Left lung (tissue), 10 donors: ENCODE data around the gene BABAM1. TPM values are rescaled to one million over a fixed set of nuclear protein-coding genes. Genes with fewer than 3 reads are reported as not detected.

Experiments used
- ATAC-seq: fragments of 200-7000 bp; cut with Tn5 transposase; one replicate; pipeline ENCODE4 v1.9.1; 2020; ENCODE audit warnings: moderate library complexity
- DNase-seq, 4 donors: peaks; one replicate each; pipeline ENCODE4 v3.0.0-alpha.2; 2013 to 2020
- H3K27ac ChIP-seq, 2 donors: fragments of 200-600 bp; sonication (generic) in 1 of 2; one replicate each; pipeline versions ENCODE4 v1.5.0 to v1.8.0; 2020 to 2021
- H3K27me3 ChIP-seq, 2 donors: fragments of 200-600 bp; sonication (generic) in 1 of 2; one replicate each; pipeline versions ENCODE4 v1.5.0 to v1.8.0; 2020 to 2021
- H3K36me3 ChIP-seq, 2 donors: fragments of 200-600 bp; sonication (generic) in 1 of 2; one replicate each; pipeline versions ENCODE4 v1.5.0 to v1.8.0; 2020 to 2021
- H3K4me1 ChIP-seq, 2 donors: fragments of 200-600 bp; one replicate each; pipeline ENCODE4 v1.8.0; 2021
- H3K4me3 ChIP-seq, 2 donors: fragments of 200-600 bp; sonication (generic) in 1 of 2; one replicate each; pipeline versions ENCODE4 v1.5.0 to v1.8.0; 2020 to 2021; ENCODE audit warnings: mild to moderate bottlenecking in 1 of 2
- H3K9me3 ChIP-seq, 2 donors: fragments of 200-600 bp; sonication (generic) in 1 of 2; one replicate each; pipeline versions ENCODE4 v1.5.0 to v1.8.0; 2020 to 2021
- CTCF ChIP-seq, 2 donors: fragments of 200-600 bp; sonication (generic) in 1 of 2; IDR thresholded peaks; one replicate each; pipeline versions ENCODE4 v1.5.0 to v1.8.0; 2021; ENCODE audit warnings: antibody characterized with exemption in 2 of 2
- intact Hi-C, 2 donors: fragments of 100-400 bp; cut with DNase I; formaldehyde crosslinking; loops; one replicate each; pipeline versions ENCODE4 v1.11.2 to v1.14.2; 2022
- polyA plus RNA-seq, 6 donors: library from polyadenylated mRNA; unstranded; fragments of 120-200 nt; gene quantifications; one replicate each; pipeline ENCODE4 v1.2.1, GENCODE V29; 2013; ENCODE audit not compliant: insufficient read length in 6 of 6
- total RNA-seq, 2 donors: library from RNA; stranded (reverse); fragmentation: NEBNext Ultra II Directional; extraction: Animal tissue kit (Norgen Biotek cat#: 25700); gene quantifications; one replicate each; pipeline ENCODE4 v1.2.1, GENCODE V29; 2021
- donor health status: DM: no; HTN: yes; CAD: no.
- donor health status: DM: no; HTN: no; CAD: no.

Gene BABAM1
- total and polyA plus RNA-seq, 8 donors, result 73.1 to 108 (median 100) TPM

- Histone ChIP-seq H3K4me3 (peak overlapping the region in 1 of 2 donors; percentile 68), H3K4me1 (peaks cover 18 to 65% of the 10 kb centered on the region in 2 donors), H3K27me3 (no peaks in the 10 kb centered on the region), H3K36me3 (peaks cover 0 to 9% of the 10 kb centered on the region in 2 donors), H3K27ac (peak overlapping the region; percentile 91 to 92), H3K9me3 (no peaks in the 10 kb centered on the region)
- DNase-seq (peak in 2 of 4 donors; percentile 65 to 79), ATAC-seq (peak; percentile 6)
- TF ChIP-seq CTCF (IDR thresholded peaks at IDR 0.05), result no peak
- intact Hi-C loops, result no loop called here
These were observed 37.4 kb downstream of the BABAM1 start for GRCh38 chr19:17304386-17305215.

GRCh38 chr19:17305216-17305516, 37.9 kb downstream of the BABAM1 start:
- peaks cover 21 to 70% of the 10 kb centered on the region in 2 donors for H3K4me1 ChIP-seq
- ATAC-seq (no peak), DNase-seq (no peak)
- TF ChIP-seq CTCF (IDR thresholded peaks at IDR 0.05), result no peak
- H3K9me3 ChIP-seq, result no peaks in the 10 kb centered on the region
- H3K27me3 ChIP-seq, result no peaks in the 10 kb centered on the region
- peak overlapping the region; percentile 91 to 92 for H3K27ac ChIP-seq
- intact Hi-C loops, result no loop called here
- peak overlapping the region; percentile 54 to 68 for H3K4me3 ChIP-seq
- peaks cover 0 to 9% of the 10 kb centered on the region in 2 donors for H3K36me3 ChIP-seq

- peak; percentile 60 to 87 for TF ChIP-seq CTCF (IDR thresholded peaks at IDR 0.05)
- ATAC-seq, result peak; percentile 70
- H3K36me3 ChIP-seq, result peaks cover 0 to 5% of the 10 kb centered on the region in 2 donors
- H3K4me1 ChIP-seq, result peaks cover 26 to 72% of the 10 kb centered on the region in 2 donors
- H3K27me3 ChIP-seq, result no peaks in the 10 kb centered on the region
- no peaks in the 10 kb centered on the region for H3K9me3 ChIP-seq
- peak; percentile 94 to 98 (median 98) for DNase-seq
- peak within 1 kb of the TSS; percentile 54 to 68 for H3K4me3 ChIP-seq
- intact Hi-C loops, result no loop called here
- H3K27ac ChIP-seq, result peak within 1 kb of the TSS; percentile 91 to 92
These were observed 38.5 kb downstream of the BABAM1 start, which contains the start of gene MRPL34 for GRCh38 chr19:17305517-17306284. TSS of gene MRPL34 (plus strand) at chr19:17305872. CDS start at chr19:17305893, 21 bp downstream.

DNA sequence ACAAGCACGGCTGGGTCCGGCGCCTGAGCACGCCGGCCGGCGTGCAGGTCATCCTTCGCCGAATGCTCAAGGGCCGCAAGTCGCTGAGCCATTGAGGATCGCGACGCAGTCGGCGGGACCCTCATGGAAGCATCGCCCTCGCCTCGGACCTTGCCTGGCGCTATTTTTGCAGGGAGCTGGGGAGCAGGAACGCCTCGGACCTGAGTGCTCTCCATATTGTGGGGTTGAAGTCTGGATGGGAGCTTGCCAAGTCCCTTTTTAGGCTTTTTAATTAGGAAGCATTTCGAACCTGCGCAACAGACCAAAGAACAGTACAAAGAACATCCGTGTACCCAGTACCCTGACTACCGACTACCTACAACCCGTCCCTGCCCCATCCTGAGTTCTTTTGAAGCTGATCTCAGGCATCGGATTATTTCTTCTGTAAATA, 39.1 kb downstream of the BABAM1 start:
- H3K36me3 ChIP-seq, result no peaks in the 10 kb centered on the region
- intact Hi-C loops, result no loop called here
- H3K27me3 ChIP-seq, result no peaks in the 10 kb centered on the region
- H3K27ac ChIP-seq, result peak overlapping the region; percentile 91 to 92
- H3K4me3 ChIP-seq, result peak overlapping the region; percentile 54 to 68
- DNase-seq, result no peak
- no peaks in the 10 kb centered on the region for H3K9me3 ChIP-seq
- no peak for TF ChIP-seq CTCF (IDR thresholded peaks at IDR 0.05)
- no peak for ATAC-seq
- peaks cover 28 to 77% of the 10 kb centered on the region in 2 donors for H3K4me1 ChIP-seq

DNA sequence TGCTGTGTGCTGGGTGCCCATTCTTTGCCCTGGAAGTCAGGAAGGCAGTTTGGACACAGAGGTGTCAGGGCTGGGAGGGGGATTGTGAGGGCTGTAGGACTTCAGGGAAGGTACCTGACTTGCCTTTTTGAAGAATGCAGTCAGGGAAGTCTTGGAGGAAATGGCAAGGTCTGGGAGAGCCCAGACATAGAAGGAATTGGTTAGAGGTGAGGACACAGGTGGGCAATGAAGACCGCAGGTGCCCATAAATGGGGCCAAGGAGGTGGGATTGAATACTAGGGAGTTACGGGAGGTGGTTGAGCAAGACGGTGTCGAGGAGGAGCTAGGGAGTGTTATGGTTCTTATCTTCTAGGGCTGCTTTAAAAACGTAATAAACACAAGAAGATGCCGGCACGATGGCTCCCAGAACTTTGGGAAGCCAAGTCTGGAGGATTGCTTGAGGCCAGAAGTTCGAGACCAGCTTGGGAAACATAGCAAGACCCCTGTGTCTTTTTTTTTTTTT, 40.7 kb downstream of the BABAM1 start:
- Histone ChIP-seq H3K27me3 (no peaks in the 10 kb centered on the region), H3K27ac (no peak overlapping the region), H3K36me3 (peaks cover 0 to 11% of the 10 kb centered on the region in 2 donors), H3K4me3 (no peak overlapping the region), H3K4me1 (peaks cover 28 to 79% of the 10 kb centered on the region in 2 donors), H3K9me3 (no peaks in the 10 kb centered on the region)
- no peak for ATAC-seq
- no peak for DNase-seq
- no peak for TF ChIP-seq CTCF (IDR thresholded peaks at IDR 0.05)
- intact Hi-C loops, result no loop called here
